Measurements from ENCODE around the gene LRIF1.
"Not testable (repeated sequence)": the region's sequence is repeated elsewhere in the genome, so short reads cannot be mapped to it uniquely, and the experiment has no call there.

Gene LRIF1, protein sequence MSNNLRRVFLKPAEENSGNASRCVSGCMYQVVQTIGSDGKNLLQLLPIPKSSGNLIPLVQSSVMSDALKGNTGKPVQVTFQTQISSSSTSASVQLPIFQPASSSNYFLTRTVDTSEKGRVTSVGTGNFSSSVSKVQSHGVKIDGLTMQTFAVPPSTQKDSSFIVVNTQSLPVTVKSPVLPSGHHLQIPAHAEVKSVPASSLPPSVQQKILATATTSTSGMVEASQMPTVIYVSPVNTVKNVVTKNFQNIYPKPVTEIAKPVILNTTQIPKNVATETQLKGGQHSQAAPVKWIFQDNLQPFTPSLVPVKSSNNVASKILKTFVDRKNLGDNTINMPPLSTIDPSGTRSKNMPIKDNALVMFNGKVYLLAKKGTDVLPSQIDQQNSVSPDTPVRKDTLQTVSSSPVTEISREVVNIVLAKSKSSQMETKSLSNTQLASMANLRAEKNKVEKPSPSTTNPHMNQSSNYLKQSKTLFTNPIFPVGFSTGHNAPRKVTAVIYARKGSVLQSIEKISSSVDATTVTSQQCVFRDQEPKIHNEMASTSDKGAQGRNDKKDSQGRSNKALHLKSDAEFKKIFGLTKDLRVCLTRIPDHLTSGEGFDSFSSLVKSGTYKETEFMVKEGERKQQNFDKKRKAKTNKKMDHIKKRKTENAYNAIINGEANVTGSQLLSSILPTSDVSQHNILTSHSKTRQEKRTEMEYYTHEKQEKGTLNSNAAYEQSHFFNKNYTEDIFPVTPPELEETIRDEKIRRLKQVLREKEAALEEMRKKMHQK

DNA sequence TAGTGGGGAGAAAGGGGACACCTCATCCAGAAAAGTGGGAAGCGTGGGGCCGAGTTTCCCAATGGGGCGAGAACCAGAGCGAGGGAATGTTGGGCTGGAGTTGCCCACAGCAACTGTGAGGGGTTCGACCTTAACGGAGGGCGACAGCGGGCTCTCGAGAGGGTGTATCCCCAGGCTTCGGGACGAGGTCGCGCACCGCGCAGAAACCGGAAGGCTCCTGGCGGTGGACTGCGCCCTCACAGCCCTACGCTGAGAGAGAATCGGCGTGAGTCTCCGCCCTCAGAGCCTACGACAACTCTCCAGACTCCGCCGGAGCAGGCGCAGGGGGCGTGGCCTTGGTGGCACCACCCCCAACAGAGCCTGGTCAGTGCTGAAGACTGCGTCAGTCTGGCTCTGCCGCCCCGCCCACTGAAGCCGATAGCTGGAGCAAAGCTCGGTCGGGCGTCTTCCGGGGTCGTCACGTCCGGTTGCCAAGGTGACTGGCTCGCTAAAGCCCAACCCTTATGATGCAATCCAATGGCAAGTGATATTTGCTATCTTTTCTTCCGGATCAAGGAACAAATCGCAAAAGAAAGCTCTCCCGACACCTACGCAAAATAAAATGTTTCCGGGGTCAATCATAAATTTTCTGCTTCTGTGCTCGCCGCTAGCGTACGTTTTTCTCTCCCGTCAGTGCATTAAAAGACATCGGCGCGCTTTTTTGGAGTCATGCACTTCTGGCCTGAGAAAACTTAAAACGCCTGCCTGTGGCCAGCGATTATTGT is at the start of gene LRIF1:
LRIF1 (minus strand) TSS at position 232 of the 764 bp plus-strand sequence. CDS start 234 bp downstream, outside the sequence.
- DNase-seq (ENCODE audit: low spot score) = peak; percentile 96

DNA sequence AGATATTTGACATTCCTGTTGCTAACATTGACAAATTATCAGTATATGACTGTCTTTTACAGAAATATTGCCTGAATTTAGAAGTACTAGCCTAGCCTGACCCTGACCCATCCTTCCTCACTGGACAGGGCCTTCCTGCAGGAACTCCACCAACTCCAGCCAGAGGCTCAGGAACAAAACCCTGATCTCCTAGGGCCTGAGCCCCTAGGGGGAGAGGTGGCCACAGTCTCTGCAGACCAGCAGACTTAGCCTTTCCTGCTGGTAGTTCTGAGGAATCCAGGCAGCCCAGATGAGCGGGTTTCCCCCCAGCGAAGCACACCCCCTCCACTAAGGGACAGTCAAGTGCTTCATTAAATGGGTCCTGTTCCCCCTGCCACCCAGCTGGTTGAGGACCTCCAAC is 44.3 kb upstream of the LRIF1 start:
- DNase-seq (ENCODE audit: low spot score) = no peak

DNA sequence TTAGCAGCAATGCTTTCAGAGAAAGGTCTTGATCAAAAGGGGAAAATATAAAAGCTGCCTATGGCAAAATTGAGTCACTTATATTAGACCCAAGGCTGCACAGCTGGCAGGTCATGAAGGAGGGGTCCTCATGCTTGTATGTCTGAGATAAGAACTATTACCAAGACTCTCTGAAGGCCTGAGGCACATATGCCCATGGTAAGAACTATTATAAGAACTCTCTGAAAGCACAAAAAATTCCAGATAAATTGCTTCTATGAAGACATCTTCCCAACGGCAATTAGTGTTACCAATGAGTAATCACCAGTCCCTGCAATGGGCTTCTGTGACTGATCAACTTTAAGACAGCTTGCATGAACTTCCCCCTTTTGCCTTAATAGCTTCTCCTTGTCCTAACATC is 42.8 kb upstream of the LRIF1 start:
- DNase-seq (ENCODE audit: low spot score) = no peak

DNA sequence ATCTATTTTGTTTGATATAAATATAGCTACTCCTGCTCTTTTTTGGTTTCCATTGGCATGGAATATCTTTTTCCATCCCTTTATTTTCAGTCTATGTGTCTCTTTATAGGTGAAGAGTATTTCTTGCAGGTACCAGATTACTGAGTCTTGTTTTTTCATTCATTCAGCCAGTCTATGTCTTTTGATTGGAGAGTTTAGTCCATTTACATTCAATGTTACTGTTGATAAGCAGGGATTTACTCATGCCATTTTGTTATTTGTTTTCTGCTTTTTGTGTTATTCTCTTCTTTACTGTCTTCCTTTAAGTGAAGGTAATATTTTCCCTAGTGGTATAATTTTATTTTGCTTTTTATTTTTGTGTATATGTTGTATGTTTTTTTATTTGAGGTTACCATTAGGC is 35.9 kb upstream of the LRIF1 start:
- not testable (repeated sequence) for DNase-seq (ENCODE audit: low spot score)

DNA sequence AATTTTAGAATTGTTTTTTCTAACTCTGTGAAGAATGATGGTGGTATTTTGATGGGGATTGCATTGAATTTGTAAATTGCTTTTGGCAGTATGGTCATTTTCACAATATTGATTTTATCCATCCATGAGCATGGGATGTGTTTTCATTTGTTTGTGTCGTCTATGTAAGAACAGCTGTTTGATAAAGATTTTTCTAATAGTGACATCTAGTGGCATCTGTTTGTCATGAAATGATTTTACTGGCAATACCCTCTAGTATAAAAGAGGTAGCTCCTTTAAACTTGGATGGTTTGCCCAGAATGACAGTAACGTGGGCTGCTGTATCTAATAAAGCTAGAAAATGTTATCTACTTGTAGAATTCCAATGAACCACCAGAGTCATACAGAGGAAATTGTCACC is 28.6 kb upstream of the LRIF1 start:
- DNase-seq (ENCODE audit: low spot score) = not testable (repeated sequence)

DNA sequence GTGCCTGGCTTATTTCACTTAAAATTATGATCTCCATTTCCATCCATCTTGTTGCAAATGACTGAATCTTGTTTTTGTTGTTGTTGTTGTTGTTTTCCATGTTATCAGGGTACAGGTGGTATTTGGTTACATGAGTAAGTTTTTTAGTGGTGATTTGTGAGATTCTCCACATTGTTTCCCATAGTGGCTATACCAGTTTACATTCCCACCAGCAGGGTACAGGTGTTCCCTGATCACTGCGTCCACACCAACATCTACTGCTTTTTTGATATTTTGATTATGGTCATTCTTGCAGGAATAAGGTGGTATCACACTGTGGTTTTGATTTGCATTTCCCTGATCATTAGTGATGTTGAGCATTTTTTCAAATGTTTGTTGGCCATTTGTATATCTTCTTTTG is 27.6 kb upstream of the LRIF1 start:
- DNase-seq (ENCODE audit: low spot score) = not testable (repeated sequence)

DNA sequence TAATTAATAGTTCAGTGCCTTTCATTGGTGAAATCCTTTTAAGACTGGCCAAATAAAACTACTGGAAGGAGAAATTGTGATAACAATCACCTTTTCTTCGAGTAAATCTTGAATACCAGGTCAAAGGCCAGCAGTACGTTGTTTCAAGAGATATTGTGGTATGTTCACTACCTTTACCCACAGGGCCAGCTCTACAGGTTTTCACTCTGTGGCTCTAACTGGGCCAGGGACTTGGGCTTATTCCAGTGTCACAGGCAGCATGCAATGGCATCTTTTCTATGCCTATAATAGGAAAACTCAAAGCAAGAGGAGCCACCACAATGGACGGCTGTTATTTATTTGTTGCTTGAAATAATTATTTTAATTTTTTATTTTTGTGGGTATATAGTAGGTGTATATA is 26.8 kb upstream of the LRIF1 start:
- no peak for DNase-seq (ENCODE audit: low spot score)

DNA sequence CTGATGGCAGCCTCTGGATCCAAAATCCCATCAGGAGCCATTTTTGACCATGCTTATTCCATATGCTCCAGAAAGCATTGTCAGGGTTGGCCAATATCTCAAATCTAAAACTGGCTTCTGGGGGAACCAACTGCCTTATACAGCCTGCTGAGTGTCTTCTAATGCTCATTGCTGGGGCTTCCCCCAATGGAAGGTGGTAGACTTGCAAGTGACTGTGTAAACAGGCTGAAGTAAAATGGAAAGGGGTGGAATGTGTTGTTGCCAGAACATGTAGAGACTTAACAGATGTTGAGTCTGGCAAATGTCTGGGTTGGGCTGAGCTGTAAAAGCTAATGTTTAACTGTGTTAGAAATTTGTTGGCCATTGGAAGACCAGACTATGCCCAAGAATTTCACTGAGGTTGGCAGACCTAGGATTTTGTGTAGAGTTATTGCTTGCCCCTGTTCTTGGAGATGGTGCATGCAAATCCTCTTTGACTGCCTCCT is 22.7 kb upstream of the LRIF1 start:
- DNase-seq (ENCODE audit: low spot score) = no peak

DNA sequence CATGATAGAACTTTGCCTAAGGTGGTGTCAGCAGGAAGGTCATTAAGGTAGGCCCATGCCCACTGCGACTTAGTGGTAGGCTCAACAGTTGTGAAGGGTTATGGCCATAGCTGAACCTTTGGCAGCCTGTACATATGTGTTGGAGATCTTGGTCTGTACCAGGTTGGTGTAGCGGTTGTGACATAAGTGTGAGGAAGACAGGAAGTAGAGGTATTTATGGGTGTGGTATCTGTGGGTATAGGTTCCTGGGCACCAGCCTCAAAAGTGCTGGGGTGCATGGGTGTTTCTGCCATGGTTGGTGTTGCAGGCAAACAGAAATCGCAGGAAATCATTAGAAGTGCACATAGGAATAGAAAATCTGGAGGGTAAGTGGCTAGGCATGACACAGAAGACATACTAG is 18.6 kb upstream of the LRIF1 start:
- DNase-seq (ENCODE audit: low spot score) = no peak

DNA sequence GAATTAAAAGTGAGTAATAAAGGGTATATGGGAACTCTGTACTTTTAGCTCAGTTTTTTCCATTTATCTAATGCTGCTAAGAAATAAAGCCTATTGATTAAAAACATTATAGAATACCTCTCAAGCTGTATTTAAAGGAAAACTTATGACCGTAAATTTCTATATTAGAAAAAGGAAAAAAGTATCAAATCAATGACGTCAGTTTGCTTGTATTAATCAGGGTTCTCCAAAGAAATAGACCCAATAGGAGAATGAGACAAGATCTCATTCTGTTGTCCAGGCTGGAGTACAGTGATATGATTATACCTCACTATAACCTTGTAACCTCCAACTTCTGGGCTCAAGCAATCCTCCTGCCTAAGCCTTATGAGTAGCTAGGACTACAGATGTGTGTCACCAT is 15.4 kb upstream of the LRIF1 start:
- no peak for DNase-seq (ENCODE audit: low spot score)

DNA sequence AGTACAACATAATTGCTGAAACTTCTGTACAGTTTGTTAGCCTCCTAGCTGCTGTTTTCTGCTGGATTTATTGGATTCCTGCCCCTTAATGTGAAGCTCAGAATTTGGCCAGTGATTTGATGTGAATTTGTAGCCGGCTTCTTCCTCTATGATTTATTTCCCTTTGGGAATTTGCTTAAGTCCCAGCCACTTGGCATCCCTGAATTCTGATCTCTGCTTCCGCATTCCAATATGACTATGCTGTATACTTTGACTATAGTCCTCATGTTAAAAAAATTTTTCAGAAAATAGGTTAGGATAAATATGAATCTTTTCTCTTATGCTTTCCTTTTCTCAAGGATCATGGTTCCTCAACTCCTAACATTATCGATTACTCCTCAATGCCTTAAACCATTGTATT is 12.4 kb upstream of the LRIF1 start:
- no peak for DNase-seq (ENCODE audit: low spot score)

DNA sequence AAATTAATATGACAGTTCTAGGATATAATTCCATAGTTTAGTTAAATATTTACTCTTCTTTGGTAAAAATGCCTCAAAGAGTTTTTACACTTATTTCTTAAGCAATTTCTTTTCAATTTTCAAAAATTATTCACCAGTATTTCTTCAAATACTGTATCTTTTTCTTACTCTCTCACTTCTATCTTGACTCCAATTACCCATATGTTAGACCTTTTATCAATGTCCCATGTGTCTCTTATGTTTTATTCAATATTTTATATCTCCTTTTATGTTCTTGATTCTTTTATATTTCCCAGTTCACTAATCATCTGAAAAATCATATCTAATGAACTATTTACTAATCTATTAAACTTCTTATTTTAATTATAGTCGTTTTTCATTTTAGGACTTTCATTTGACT is 11.5 kb upstream of the LRIF1 start:
- DNase-seq (ENCODE audit: low spot score) = no peak

DNA sequence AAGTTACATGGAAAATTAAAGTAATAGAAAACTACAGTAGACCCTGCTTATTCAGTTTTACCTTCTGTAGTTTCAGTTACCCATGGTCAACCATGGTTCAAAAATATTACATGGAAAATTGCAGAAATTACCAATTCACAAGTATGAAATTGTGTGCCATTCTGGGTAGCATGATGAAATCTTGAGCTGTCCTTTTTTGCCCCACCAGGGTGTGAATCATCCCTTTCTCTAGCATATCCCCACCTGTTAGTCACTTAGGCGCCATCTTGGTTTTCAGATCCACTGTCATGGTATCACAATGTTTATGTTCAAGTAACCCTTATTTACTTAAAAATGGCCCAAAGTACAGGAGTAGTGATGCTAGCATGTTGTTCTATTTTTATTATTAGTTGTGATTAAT is 3.5 kb upstream of the LRIF1 start:
- no peak for DNase-seq (ENCODE audit: low spot score)

DNA sequence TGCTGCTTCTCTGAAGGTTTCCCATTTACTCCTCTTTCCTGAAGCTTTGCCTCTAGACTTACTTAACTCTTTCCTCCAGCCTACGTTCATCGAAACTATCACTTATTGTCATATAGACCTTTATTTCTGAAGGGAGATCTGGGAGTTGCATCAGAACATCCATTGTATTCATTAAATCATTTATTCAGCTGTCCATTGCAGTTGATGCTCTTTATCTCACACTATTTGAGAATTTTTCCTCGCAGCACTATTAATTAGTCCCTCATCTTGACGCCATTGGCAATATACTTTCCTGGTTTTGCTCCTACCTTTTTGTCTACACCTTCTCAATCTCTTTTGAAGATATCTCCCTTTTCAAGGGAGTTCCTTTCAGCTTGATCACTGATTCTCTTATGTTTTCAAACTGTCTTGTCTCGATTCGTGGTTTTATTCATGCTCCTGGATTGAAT is 757 bp upstream of the LRIF1 start:
- no peak for DNase-seq (ENCODE audit: low spot score)

DNA sequence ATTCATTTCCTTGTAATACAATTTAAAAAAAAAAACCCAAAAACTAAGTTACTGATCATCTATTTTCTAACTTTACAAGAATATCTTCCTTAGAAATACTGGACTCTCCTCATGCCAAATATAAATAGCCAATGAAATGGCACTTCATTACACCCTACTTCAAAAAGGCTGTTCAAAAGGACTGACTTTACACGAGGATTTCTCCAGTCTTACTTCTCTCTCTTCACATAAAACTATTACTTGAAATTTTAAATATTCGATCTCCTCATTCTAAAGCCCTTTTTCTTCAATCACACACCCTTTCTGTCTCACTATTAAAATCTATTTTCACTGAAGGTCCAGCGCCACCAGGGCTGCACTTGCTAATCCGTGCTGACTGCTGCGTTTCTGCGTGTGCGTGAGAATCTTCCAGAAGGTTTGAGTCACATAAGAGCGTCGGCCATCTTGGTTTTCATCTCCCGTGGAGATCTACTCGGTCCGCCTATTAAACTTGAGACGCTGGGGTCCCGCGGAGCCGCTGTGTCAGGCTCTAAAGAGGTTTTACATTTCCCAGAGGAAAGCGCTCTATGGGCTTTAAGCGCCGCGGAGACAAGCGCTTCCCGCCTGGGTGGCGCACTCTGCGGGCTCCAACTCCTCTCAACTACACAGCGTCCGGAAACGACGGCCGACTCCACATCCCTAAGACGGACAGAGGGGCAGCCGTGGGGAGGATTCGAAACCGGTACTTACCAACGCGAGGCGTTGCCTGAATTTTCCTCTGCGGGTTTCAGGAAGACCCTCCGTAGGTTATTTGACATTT is 631 bp downstream of the LRIF1 start:
- peak; percentile 63 for DNase-seq (ENCODE audit: low spot score)

DNA sequence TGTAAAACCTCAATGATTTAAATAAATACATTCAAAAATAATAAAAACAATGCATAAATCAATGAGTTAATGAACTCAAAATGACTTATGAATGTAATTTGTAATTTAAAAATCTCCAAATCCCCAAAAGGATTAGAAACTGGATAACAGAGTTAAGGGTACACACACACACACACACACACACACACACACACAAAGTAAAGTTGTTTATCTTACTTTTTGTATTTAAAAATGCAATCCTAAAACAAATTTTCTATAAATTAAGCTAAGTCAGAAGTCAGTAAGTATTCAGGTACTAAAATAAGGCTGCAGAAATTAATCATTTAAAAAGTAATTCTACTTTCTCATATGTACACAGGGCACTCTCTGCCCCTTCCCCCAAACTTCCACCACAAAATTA is 1.8 kb downstream of the LRIF1 start:
- no peak for DNase-seq (ENCODE audit: low spot score)

DNA sequence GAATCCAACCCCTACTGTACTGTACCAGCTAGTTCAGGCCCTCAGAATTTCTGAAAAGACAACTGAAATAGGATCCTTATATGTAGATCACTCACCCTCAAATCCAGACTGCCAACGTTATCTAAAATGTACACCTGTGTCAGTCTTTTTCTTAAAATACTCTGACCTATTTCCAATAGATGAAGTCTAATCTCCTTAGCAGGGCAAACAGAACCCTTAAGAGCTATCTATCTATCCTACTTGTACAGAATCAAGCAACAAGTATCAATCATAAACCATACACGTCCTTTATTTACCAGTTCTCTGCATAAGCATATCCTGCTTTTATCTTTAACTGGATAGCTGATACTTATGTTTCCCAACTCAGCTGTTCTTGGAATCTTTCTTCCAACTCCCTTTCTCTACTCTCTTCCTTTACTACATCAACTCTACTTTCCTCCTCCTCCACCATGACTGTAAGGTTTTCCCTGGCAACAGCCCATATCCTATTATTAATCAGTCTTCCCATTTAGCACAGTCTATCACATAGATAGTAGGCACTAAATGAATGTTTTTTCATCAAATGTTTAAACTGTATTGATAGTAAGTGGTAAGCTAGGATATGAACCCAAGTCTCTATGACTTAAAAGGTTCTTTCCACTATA is 2.8 kb downstream of the LRIF1 start:
- no peak for DNase-seq (ENCODE audit: low spot score)

DNA sequence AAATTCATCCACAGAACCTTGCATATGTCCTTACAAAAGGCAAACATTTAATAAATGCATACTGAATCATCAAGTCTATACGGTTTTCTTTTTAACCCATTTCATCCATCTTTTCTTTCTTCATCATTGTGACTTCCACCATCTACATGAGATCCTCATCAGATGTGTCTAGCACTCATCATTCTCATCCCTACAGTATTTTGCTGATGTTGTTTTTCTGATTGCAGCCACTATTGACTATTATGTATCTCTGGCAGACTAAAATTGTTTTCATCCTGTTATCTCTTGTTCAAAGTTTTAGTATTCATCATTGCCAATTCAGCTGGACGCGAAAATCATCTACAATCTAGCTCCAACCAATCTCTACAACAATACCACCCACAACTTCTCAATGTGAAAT is 5.9 kb downstream of the LRIF1 start:
- no peak for DNase-seq (ENCODE audit: low spot score)

DNA sequence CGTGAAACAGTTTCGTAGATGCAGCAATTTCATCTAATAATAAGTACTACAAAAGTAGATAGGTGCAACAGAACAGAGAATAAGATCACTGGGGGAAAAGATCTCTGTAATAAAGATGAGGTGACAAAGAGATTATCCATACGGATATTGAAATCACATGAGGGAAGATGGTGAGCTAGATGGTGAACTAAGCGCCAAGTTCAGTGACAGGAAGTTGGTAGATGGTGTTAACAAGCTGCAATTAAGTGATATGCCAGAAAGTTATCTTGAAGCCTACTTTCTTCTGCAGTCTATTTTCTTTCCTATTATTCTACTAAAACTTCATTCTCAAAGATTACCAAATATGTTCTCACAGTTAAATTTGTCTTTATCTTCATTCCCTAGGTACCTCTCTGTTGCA is 7.1 kb downstream of the LRIF1 start:
- DNase-seq (ENCODE audit: low spot score) = no peak

DNA sequence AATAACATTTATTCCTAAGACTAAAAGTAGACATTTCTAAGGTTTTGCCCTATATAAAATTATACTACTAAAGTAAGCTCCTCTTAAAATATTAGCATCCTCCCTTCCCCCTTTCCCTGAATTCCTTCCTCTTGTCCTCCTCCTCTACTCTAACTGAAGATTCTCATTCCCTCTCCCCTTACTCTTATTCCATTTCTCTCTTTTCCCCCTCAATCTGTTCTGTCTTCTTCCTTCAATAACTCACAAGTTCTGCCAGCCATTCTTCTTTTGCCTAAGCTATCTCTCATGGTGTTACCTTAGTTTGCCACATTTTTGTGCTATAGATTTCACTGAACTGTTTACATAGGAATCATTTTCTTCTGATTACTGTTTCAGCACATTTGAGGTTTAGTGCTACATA is 10.7 kb downstream of the LRIF1 start:
- no peak for DNase-seq (ENCODE audit: low spot score)

DNA sequence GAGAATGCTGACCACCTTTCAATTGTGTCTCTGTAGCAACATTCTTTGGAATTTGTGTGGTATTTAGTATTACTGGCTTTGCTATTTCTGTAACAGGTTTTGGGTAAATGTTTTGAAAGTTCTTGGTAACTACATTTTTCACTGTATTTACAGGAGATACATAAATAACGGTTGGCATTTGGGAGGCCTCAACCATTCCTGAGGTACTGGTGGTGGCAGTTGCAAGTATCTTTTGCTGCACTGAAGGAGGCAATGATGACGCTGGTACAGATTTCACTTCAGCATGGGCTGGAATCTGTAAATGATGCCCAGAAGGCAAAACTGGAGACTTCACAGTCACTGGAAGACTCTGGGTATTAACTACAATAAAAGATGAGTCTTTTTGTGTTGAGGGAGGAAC is 11.7 kb downstream of the LRIF1 start:
- no peak for DNase-seq (ENCODE audit: low spot score)
